Activated CD4-positive, alpha-beta T cell treated with anti-CD3 and anti-CD28 coated beads for 36 hours (primary cell): ENCODE measurements around the gene MICB. TPM values are rescaled to one million over a fixed set of nuclear protein-coding genes. Genes with fewer than 3 reads are reported as not detected.

Source experiments
- ATAC-seq: fragments of 200-7000 bp; cut with Tn5 transposase; one replicate; pipeline ENCODE4 v1.10.0; 2021; ENCODE audit warnings: mild to moderate bottlenecking, moderate library complexity
- CTCF ChIA-PET: fragments of 350-600 bp; sonication (Branson Sonifier 250); formaldehyde crosslinking; loops from one replicate; lab custom pipeline; 2021; ENCODE audit warnings: antibody characterized with exemption; lab: Charles Lee
- POLR2A ChIA-PET: fragments of 350-600 bp; sonication (Branson Sonifier 250); formaldehyde crosslinking; loops from one replicate; lab custom pipeline; 2021; ENCODE audit warnings: antibody characterized with exemption, inconsistent platforms; lab: Charles Lee
- DNase-seq: peaks from one replicate; pipeline ENCODE4 v3.0.0-alpha.2; 2020
- H3K27ac Mint-ChIP-seq: one replicate; pipeline ENCODE4 v1.8.0; 2021; ENCODE audit warnings: mixed read lengths
- H3K27me3 Mint-ChIP-seq: one replicate; pipeline ENCODE4 v1.8.0; 2021; ENCODE audit warnings: mixed read lengths
- H3K36me3 Mint-ChIP-seq: one replicate; pipeline ENCODE4 v1.8.0; 2021; ENCODE audit warnings: low read depth, mixed read lengths
- H3K4me1 Mint-ChIP-seq: one replicate; pipeline ENCODE4 v1.8.0; 2021; ENCODE audit warnings: mixed read lengths
- H3K4me3 Mint-ChIP-seq: one replicate; pipeline ENCODE4 v1.8.0; 2021; ENCODE audit warnings: mild to moderate bottlenecking, moderate library complexity, mixed read lengths
- H3K9me3 Mint-ChIP-seq: one replicate; pipeline ENCODE4 v1.8.0; 2021; ENCODE audit warnings: low read depth, mixed read lengths
- intact Hi-C, 2 experiments: fragments of 100-400 bp; cut with DNase I in 1 of 2; cut with micrococcal nuclease in 1 of 2; formaldehyde crosslinking; loops; one replicate each; pipeline versions ENCODE4 v1.14.2 to v1.15.1; 2022 to 2024; cut with DNase I, micrococcal nuclease
- total RNA-seq, 2 experiments: library from RNA; stranded (reverse); gene quantifications; one replicate each; pipeline ENCODE4 v1.2.3, GENCODE V29; 2021

Gene MICB
- total RNA-seq, 2 experiments from 2014 or later: 19.6 to 19.7 TPM

GRCh38 chr6:31465185-31465536 lies 32.8 kb upstream of the MICB start:
- Mint-ChIP-seq H3K9me3 (no peaks in the 10 kb centered on the region), H3K27me3 (no peaks in the 10 kb centered on the region), H3K27ac (peak overlapping the region; percentile 62), H3K36me3 (peaks cover 38% of the 10 kb centered on the region), H3K4me1 (peaks cover 71% of the 10 kb centered on the region), H3K4me3 (peak overlapping the region; percentile 100)
- CTCF ChIA-PET: no interaction called here
- DNase-seq (no peak), ATAC-seq (no peak)
- intact Hi-C loops: no loop called here
- POLR2A ChIA-PET: no interaction called here

- Mint-ChIP-seq H3K4me1 (peaks cover 77% of the 10 kb centered on the region), H3K9me3 (no peaks in the 10 kb centered on the region), H3K4me3 (peak overlapping the region; percentile 100), H3K27me3 (no peaks in the 10 kb centered on the region), H3K27ac (no peak overlapping the region), H3K36me3 (peaks cover 38% of the 10 kb centered on the region)
- intact Hi-C loops: no loop called here
- ATAC-seq: no peak
- POLR2A ChIA-PET: no interaction called here
- no peak for DNase-seq
- CTCF ChIA-PET: no interaction called here
Observed at GRCh38 chr6:31465718-31466117, 32.2 kb upstream of the MICB start.

- H3K9me3 Mint-ChIP-seq: no peaks in the 10 kb centered on the region
- ChIA-PET CTCF (interaction anchor here (0.6 kb wide), 1 partner anchor 158 kb away, joined by 3 read pairs; no protein-coding TSS in a partner anchor), POLR2A (no interaction called here)
Observed at GRCh38 chr6:31466466-31466865, 31.5 kb upstream of the MICB start.

GRCh38 chr6:31467151-31467550 lies 30.8 kb upstream of the MICB start:
- Mint-ChIP-seq H3K4me1 (peaks cover 85% of the 10 kb centered on the region), H3K9me3 (no peaks in the 10 kb centered on the region), H3K27ac (peak overlapping the region; percentile 33), H3K36me3 (peaks cover 41% of the 10 kb centered on the region), H3K27me3 (no peaks in the 10 kb centered on the region), H3K4me3 (no peak overlapping the region)
- CTCF ChIA-PET: no interaction called here
- ATAC-seq: no peak
- POLR2A ChIA-PET: no interaction called here
- intact Hi-C loops: no loop called here
- no peak for DNase-seq

More at GRCh38 chr6:31466466-31466865, 31.5 kb upstream of the MICB start:
- DNase-seq (no peak), ATAC-seq (no peak)
- peaks cover 84% of the 10 kb centered on the region for H3K4me1 Mint-ChIP-seq
- H3K27me3 Mint-ChIP-seq: no peaks in the 10 kb centered on the region
- peak overlapping the region; percentile 45 for H3K27ac Mint-ChIP-seq
- H3K4me3 Mint-ChIP-seq: peak overlapping the region; percentile 17
- intact Hi-C loops: no loop called here
- peaks cover 39% of the 10 kb centered on the region for H3K36me3 Mint-ChIP-seq

- Mint-ChIP-seq H3K27me3 (no peaks in the 10 kb centered on the region), H3K9me3 (no peaks in the 10 kb centered on the region), H3K27ac (no peak overlapping the region), H3K4me1 (peaks cover 90% of the 10 kb centered on the region), H3K36me3 (peaks cover 37% of the 10 kb centered on the region), H3K4me3 (no peak overlapping the region)
- no peak for DNase-seq
- intact Hi-C loops: no loop called here
- ChIA-PET POLR2A (no interaction called here), CTCF (no interaction called here)
- ATAC-seq: no peak
Observed at GRCh38 chr6:31468311-31468710, 29.6 kb upstream of the MICB start.

GRCh38 chr6:31470801-31471200 lies 27.1 kb upstream of the MICB start:
- peaks cover 19% of the 10 kb centered on the region for H3K36me3 Mint-ChIP-seq
- peaks cover 86% of the 10 kb centered on the region for H3K4me1 Mint-ChIP-seq
- no peak for ATAC-seq
- H3K27me3 Mint-ChIP-seq: no peaks in the 10 kb centered on the region
- ChIA-PET POLR2A (interaction anchor here (0.5 to 0.7 kb wide), 2 partner anchors 25 to 71 kb away, joined by 4 read pairs; partner anchors contain the start of gene DDX39B), CTCF (interaction anchor here (1.2 kb wide), 2 partner anchors 22 to 110 kb away, joined by 4 to 5 read pairs; no protein-coding TSS in a partner anchor)
- intact Hi-C loops: no loop called here
- peak overlapping the region; percentile 14 for H3K27ac Mint-ChIP-seq
- no peak for DNase-seq
- no peak overlapping the region for H3K4me3 Mint-ChIP-seq
- no peaks in the 10 kb centered on the region for H3K9me3 Mint-ChIP-seq

- CTCF ChIA-PET: interaction anchor here (0.6 kb wide), 1 partner anchor 29 kb away, joined by 3 read pairs; no protein-coding TSS in a partner anchor
- H3K4me1 Mint-ChIP-seq: peaks cover 77% of the 10 kb centered on the region
- ATAC-seq: no peak
Observed at GRCh38 chr6:31471711-31472110, 26.2 kb upstream of the MICB start.

GRCh38 chr6:31472259-31472658 lies 25.7 kb upstream of the MICB start:
- ATAC-seq: peak; percentile 50
- H3K4me1 Mint-ChIP-seq: peaks cover 71% of the 10 kb centered on the region

More at GRCh38 chr6:31471711-31472110, 26.2 kb upstream of the MICB start:
- Mint-ChIP-seq H3K36me3 (peaks cover 14% of the 10 kb centered on the region), H3K27me3 (no peaks in the 10 kb centered on the region), H3K9me3 (no peaks in the 10 kb centered on the region), H3K4me3 (no peak overlapping the region), H3K27ac (peak overlapping the region; percentile 49)
- intact Hi-C loops: no loop called here
- POLR2A ChIA-PET: no interaction called here
- DNase-seq: no peak

GRCh38 chr6:31473244-31473643 lies 24.7 kb upstream of the MICB start:
- ChIA-PET CTCF (interaction anchor here (0.5 to 0.8 kb wide), 2 partner anchors 10 to 179 kb away, joined by 3 to 4 read pairs; partner anchors contain the start of gene BAG6), POLR2A (no interaction called here)
- Mint-ChIP-seq H3K27ac (peak overlapping the region; percentile 16), H3K4me1 (peaks cover 64% of the 10 kb centered on the region), H3K9me3 (no peaks in the 10 kb centered on the region), H3K4me3 (no peak overlapping the region), H3K27me3 (no peaks in the 10 kb centered on the region), H3K36me3 (peaks cover 7% of the 10 kb centered on the region)
- intact Hi-C loops: no loop called here
- no peak for DNase-seq
- ATAC-seq: no peak

More at GRCh38 chr6:31472259-31472658, 25.7 kb upstream of the MICB start:
- H3K36me3 Mint-ChIP-seq: peaks cover 8% of the 10 kb centered on the region
- no peak for DNase-seq
- ChIA-PET CTCF (interaction anchor here (0.6 kb wide), 1 partner anchor 30 kb away, joined by 3 read pairs; no protein-coding TSS in a partner anchor), POLR2A (no interaction called here)
- no peaks in the 10 kb centered on the region for H3K9me3 Mint-ChIP-seq
- intact Hi-C loops: no loop called here
- no peaks in the 10 kb centered on the region for H3K27me3 Mint-ChIP-seq
- no peak overlapping the region for H3K4me3 Mint-ChIP-seq
- no peak overlapping the region for H3K27ac Mint-ChIP-seq

- Mint-ChIP-seq H3K4me1 (peaks cover 58% of the 10 kb centered on the region), H3K36me3 (peaks cover 7% of the 10 kb centered on the region), H3K27me3 (no peaks in the 10 kb centered on the region), H3K27ac (peak overlapping the region; percentile 16), H3K9me3 (no peaks in the 10 kb centered on the region), H3K4me3 (no peak overlapping the region)
- no peak for DNase-seq
- CTCF ChIA-PET: interaction anchor here (0.5 to 0.8 kb wide), 3 partner anchors 9 to 229 kb away, joined by 3 to 4 read pairs (median 4); partner anchors contain the start of genes ABHD16A and BAG6
- POLR2A ChIA-PET: no interaction called here
- intact Hi-C loops: no loop called here
- ATAC-seq: no peak
Observed at GRCh38 chr6:31473780-31474761, 23.9 kb upstream of the MICB start.

GRCh38 chr6:31474871-31475286 lies 23.1 kb upstream of the MICB start:
- Mint-ChIP-seq H3K9me3 (no peaks in the 10 kb centered on the region), H3K4me3 (no peak overlapping the region), H3K4me1 (peaks cover 49% of the 10 kb centered on the region), H3K36me3 (peaks cover 7% of the 10 kb centered on the region), H3K27me3 (no peaks in the 10 kb centered on the region), H3K27ac (no peak overlapping the region)
- peak; percentile 56 for DNase-seq
- POLR2A ChIA-PET: no interaction called here
- CTCF ChIA-PET: no interaction called here
- intact Hi-C loops: no loop called here
- ATAC-seq: peak; percentile 29
